H1 (cell line): Measurements from ENCODE around the gene PPP1R13B. TPM values are rescaled to one million over a fixed set of nuclear protein-coding genes. Genes with fewer than 3 reads are reported as not detected.

Source experiments
- CTCF ChIA-PET: fragments of 300-600 bp; sonication (Branson Sonifier 250); formaldehyde crosslinking; loops from one replicate; lab custom pipeline; 2021; ENCODE audit not compliant: partially characterized antibody; lab: Charles Lee
- POLR2A ChIA-PET: fragments of 300-600 bp; sonication (Branson Sonifier 250); formaldehyde crosslinking; loops from one replicate; lab custom pipeline; 2021; ENCODE audit warnings: inconsistent platforms; ENCODE audit not compliant: partially characterized antibody; lab: Charles Lee
- DNase-seq, 2 experiments: peaks; one replicate each; pipeline versions ENCODE4 v3.0.0 to v3.0.0-alpha.2; 2010 to 2022; ENCODE audit warnings: low spot score in 2 of 2, low read depth in 1 of 2, mixed read lengths in 1 of 2
- FAIRE-seq: peaks from 2 replicates; lab custom pipeline; 2011; peaks lifted over from hg19 to GRCh38; lab: Jason Lieb, UNC
- H2AFZ ChIP-seq: 2 replicates; pipeline ENCODE4 v1.8.1; 2012; ENCODE audit warnings: low read length, inconsistent platforms
- H2AK5ac ChIP-seq: 2 replicates; pipeline ENCODE4 v1.6.1; 2013; ENCODE audit warnings: low read depth, low read length
- H2BK120ac ChIP-seq: replicated peaks from 2 replicates; pipeline ENCODE3; 2013; ENCODE audit warnings: low read depth, low read length, inconsistent platforms
- H2BK12ac ChIP-seq: 2 replicates; pipeline ENCODE4 v1.6.1; 2013; ENCODE audit warnings: low read depth, low read length
- H2BK15ac ChIP-seq: 2 replicates; pipeline ENCODE4 v1.6.1; 2013; ENCODE audit warnings: low read length
- H2BK20ac ChIP-seq: 2 replicates; pipeline ENCODE4 v1.6.1; 2013; ENCODE audit warnings: low read length
- H2BK5ac ChIP-seq: 2 replicates; pipeline ENCODE4 v1.6.1; 2013; ENCODE audit warnings: low read depth, low read length
- H3K14ac ChIP-seq: 2 replicates; pipeline ENCODE4 v1.6.1; 2013; ENCODE audit warnings: inconsistent platforms; ENCODE audit not compliant: insufficient read length
- H3K18ac ChIP-seq: 2 replicates; pipeline ENCODE4 v1.6.1; 2013; ENCODE audit warnings: low read length; ENCODE audit errors: extremely low read depth
- H3K23ac ChIP-seq: 2 replicates; pipeline ENCODE4 v1.6.1; 2013; ENCODE audit warnings: inconsistent platforms; ENCODE audit not compliant: insufficient read length
- H3K23me2 ChIP-seq: 2 replicates; pipeline ENCODE4 v1.6.1; 2013; ENCODE audit warnings: low read depth, low read length
- H3K27ac ChIP-seq: 2 replicates; pipeline ENCODE4 v1.6.1; 2011; ENCODE audit warnings: low read depth, low read length, inconsistent platforms
- H3K27me3 ChIP-seq, 4 experiments: replicated peaks in 1 of 4; 1 replicate in 1 of 4; 2 replicates in 3 of 4; pipeline versions ENCODE4 v1.6.1 to v1.8.1; 2011 to 2013; ENCODE audit warnings: low read length in 3 of 4, mild to moderate bottlenecking in 3 of 4, inconsistent platforms in 2 of 4, mixed read lengths in 2 of 4, moderate library complexity in 1 of 4; ENCODE audit not compliant: control insufficient read depth in 3 of 4, insufficient read depth in 3 of 4; ENCODE audit errors: extremely low read depth in 1 of 4
- H3K36me3 ChIP-seq, 4 experiments: 2 replicates each; pipeline versions ENCODE4 v1.6.1 to v1.8.1; 2011 to 2013; ENCODE audit warnings: mild to moderate bottlenecking in 4 of 4, low read length in 3 of 4, moderate library complexity in 2 of 4, control low read depth in 1 of 4, inconsistent platforms in 1 of 4; ENCODE audit not compliant: insufficient read depth in 4 of 4, control insufficient read depth in 2 of 4
- H3K4ac ChIP-seq: replicated peaks from 2 replicates; pipeline ENCODE3; 2013; ENCODE audit warnings: low read length, low read depth, mixed read lengths, inconsistent platforms; ENCODE audit not compliant: insufficient read length
- H3K4me1 ChIP-seq, 4 experiments: replicated peaks in 1 of 4; 1 replicate in 1 of 4; 2 replicates in 3 of 4; pipeline versions ENCODE4 v1.6.1 to v1.8.1; 2011 to 2013; ENCODE audit warnings: low read length in 3 of 4, inconsistent platforms in 2 of 4, mixed read lengths in 1 of 4; ENCODE audit not compliant: insufficient read depth in 4 of 4, control insufficient read depth in 3 of 4
- H3K4me2 ChIP-seq, 2 experiments: 2 replicates each; pipeline versions ENCODE4 v1.6.1 to v1.8.1; 2011 to 2013; ENCODE audit warnings: low read depth in 2 of 2, low read length in 2 of 2, control low read depth in 1 of 2, inconsistent platforms in 1 of 2, mild to moderate bottlenecking in 1 of 2; ENCODE audit not compliant: insufficient read depth in 1 of 2
- H3K4me3 ChIP-seq, 4 experiments: fragments of 200-600, 300-600 bp in 1 of 4; sonication (generic), shearing (Covaris generic), sonication (Bioruptor Twin) in 1 of 4; 2 replicates each; pipeline versions ENCODE4 v1.5.1 to v1.8.1; 2011 to 2016; ENCODE audit warnings: low read length in 4 of 4, low read depth in 3 of 4, control low read depth in 2 of 4, inconsistent platforms in 2 of 4, mild to moderate bottlenecking in 2 of 4, mixed read lengths in 1 of 4, moderate library complexity in 1 of 4; ENCODE audit not compliant: insufficient read depth in 2 of 4; ENCODE audit errors: extremely low read depth in 1 of 4
- H3K56ac ChIP-seq: replicated peaks from 2 replicates; pipeline ENCODE3; 2013; ENCODE audit warnings: low read depth, mild to moderate bottlenecking, mixed read lengths, low read length, inconsistent platforms; ENCODE audit not compliant: insufficient read length
- H3K79me1 ChIP-seq: 2 replicates; pipeline ENCODE4 v1.6.1; 2013; ENCODE audit warnings: low read depth, low read length, control low read depth
- H3K79me2 ChIP-seq, 2 experiments: 2 replicates each; pipeline versions ENCODE4 v1.6.1 to v1.8.1; 2012 to 2013; ENCODE audit warnings: low read length in 2 of 2, mild to moderate bottlenecking in 2 of 2, inconsistent platforms in 1 of 2; ENCODE audit not compliant: insufficient read depth in 2 of 2, control insufficient read depth in 1 of 2
- H3K9ac ChIP-seq, 4 experiments: replicated peaks in 1 of 4; 1 replicate in 1 of 4; 2 replicates in 3 of 4; pipeline versions ENCODE4 v1.6.1 to v1.8.1; 2011 to 2013; ENCODE audit warnings: low read depth in 3 of 4, low read length in 3 of 4, control low read depth in 2 of 4, mild to moderate bottlenecking in 2 of 4, moderate library complexity in 2 of 4, inconsistent platforms in 1 of 4; ENCODE audit errors: extremely low read depth in 1 of 4
- H3K9me3 ChIP-seq, 2 experiments: 2 replicates each; pipeline versions ENCODE4 v1.6.1 to v1.8.1; 2012 to 2013; ENCODE audit warnings: mild to moderate bottlenecking in 2 of 2, moderate library complexity in 2 of 2, control low read depth in 1 of 2, inconsistent platforms in 1 of 2, low read depth in 1 of 2, low read length in 1 of 2, mixed read lengths in 1 of 2; ENCODE audit not compliant: insufficient read depth in 2 of 2
- H4K20me1 ChIP-seq, 2 experiments: replicated peaks in 1 of 2; 2 replicates each; pipeline versions ENCODE3 to v1.8.1; 2011 to 2013; ENCODE audit warnings: inconsistent platforms in 2 of 2, low read length in 2 of 2, mild to moderate bottlenecking in 1 of 2; ENCODE audit not compliant: insufficient read depth in 2 of 2, control insufficient read depth in 1 of 2
- H4K5ac ChIP-seq: 2 replicates; pipeline ENCODE4 v1.6.1; 2013; ENCODE audit warnings: low read length, low read depth, mixed read lengths, inconsistent platforms; ENCODE audit not compliant: insufficient read length
- H4K8ac ChIP-seq: 2 replicates; pipeline ENCODE4 v1.8.0; 2013; ENCODE audit warnings: mild to moderate bottlenecking, moderate library complexity, low read length, inconsistent platforms; ENCODE audit not compliant: insufficient read depth; ENCODE audit errors: extremely low read depth
- H4K91ac ChIP-seq: replicated peaks from 2 replicates; pipeline ENCODE3; 2013; ENCODE audit warnings: low read length, mixed read lengths, inconsistent platforms; ENCODE audit not compliant: insufficient read length
- CREB1 ChIP-seq: IDR thresholded peaks from 2 replicates; pipeline ENCODE4 v1.6.1; 2012; ENCODE audit warnings: inconsistent platforms
- EP300 ChIP-seq, 2 experiments: IDR thresholded peaks; 1 replicate in 1 of 2; 2 replicates in 1 of 2; pipeline ENCODE4 v1.6.1; 2011 to 2012; ENCODE audit warnings: low read depth in 2 of 2, low read length in 2 of 2, mild to moderate bottlenecking in 2 of 2, borderline replicate concordance in 1 of 2, inconsistent platforms in 1 of 2, moderate library complexity in 1 of 2
- JUND ChIP-seq: IDR thresholded peaks from 2 replicates; pipeline ENCODE4 v1.6.1; 2011; ENCODE audit warnings: mild to moderate bottlenecking, improper control_type of control experiment, low read length
- POLR2A ChIP-seq, 2 experiments: IDR thresholded peaks; 1 replicate in 1 of 2; 2 replicates in 1 of 2; pipeline ENCODE4 v1.6.1; 2011; ENCODE audit warnings: low read depth in 2 of 2, low read length in 2 of 2, mild to moderate bottlenecking in 2 of 2; ENCODE audit errors: control extremely low read depth in 1 of 2
- SP4 ChIP-seq: IDR thresholded peaks from 2 replicates; pipeline ENCODE4 v1.6.1; 2012; ENCODE audit warnings: low read length, inconsistent platforms
- TAF7 ChIP-seq: optimal IDR thresholded peaks from 2 replicates; pipeline ENCODE3; 2011; ENCODE audit warnings: low read depth, mild to moderate bottlenecking, inconsistent platforms, low read length, moderate library complexity, borderline replicate concordance
- TCF12 ChIP-seq: IDR thresholded peaks from 2 replicates; pipeline ENCODE4 v1.6.1; 2011; ENCODE audit warnings: low read depth, mild to moderate bottlenecking, low read length
- WGBS, 2 experiments: shearing (Covaris generic) in 1 of 2; methylation state at CpG; one replicate each; pipeline versions ENCODE4 v1.1.6 to v1.1.7; 2013 to 2015; ENCODE audit warnings: low lambda C conversion rate in 2 of 2, mixed read lengths in 2 of 2, inconsistent platforms in 1 of 2, low coverage in 1 of 2, missing lambda C conversion rate in 1 of 2; ENCODE audit not compliant: insufficient replicate concordance in 2 of 2, insufficient coverage in 1 of 2, insufficient read length in 1 of 2; ENCODE audit errors: extremely low coverage in 1 of 2, missing lambda C conversion rate in 1 of 2; 5-methylcytosine and 5-hydroxymethylcytosine counted together
- polyA plus RNA-seq, 7 experiments: library from polyadenylated mRNA; depleted of rRNA in 3 of 7; stranded (reverse) in 5 of 7; unstranded in 2 of 7; fragments of >200 nt in 5 of 7; fragments of 200-250 nt in 2 of 7; gene quantifications; 1 replicate in 5 of 7; 2 replicates in 1 of 7; 4 replicates in 1 of 7; pipeline versions ENCODE4 v1.2.1 to v1.2.3, GENCODE V29; 2011 to 2013; ENCODE audit warnings: missing spikeins in 2 of 7, mixed read lengths in 2 of 7
- total RNA-seq: library from RNA; stranded (reverse); fragmentation: NEBNext Ultra II Directional; extraction: Animal tissue kit (Norgen Biotek cat#: 25700); gene quantifications from 2 replicates; pipeline ENCODE4 v1.2.1, GENCODE V29; 2021
- TF ChIP-seq, protein P1 (sequence below): IDR thresholded peaks from 2 replicates; pipeline ENCODE4 v1.6.1; 2012; ENCODE audit warnings: inconsistent platforms

PPP1R13B gene
- total and polyA plus RNA-seq, 2 of the 8 experiments (the other 6 are each of a cell fraction or from before 2014, with no cell fraction given), result 2.6 to 8.9 TPM

DNA sequence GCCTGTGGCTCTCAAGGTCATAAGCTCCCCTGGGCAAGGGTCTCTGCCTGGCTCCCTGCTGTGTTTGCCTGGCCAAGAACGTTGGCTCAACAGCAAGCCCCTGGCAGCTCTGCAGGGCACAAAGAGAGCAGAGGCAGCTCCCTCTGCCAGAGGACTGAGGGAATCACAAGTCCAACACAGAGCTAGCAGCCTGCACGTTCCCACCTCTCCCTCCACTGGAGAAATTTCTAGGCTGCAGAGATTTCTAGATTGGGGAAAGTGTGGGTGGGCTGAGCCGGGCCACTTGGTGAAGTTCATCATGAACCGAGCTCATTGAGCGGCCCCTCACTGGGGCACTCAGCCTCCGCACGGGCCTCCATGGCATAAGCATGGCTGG is 111.9 kb downstream of the PPP1R13B start:
- no peak overlapping the region for H2AK5ac ChIP-seq
- H4K20me1 ChIP-seq, result peaks cover 5 to 11% of the 10 kb centered on the region in 2 experiments
- 79% methylated on average over 7 of the region's 7 CpGs; no CpG with 5 or more reads in 1 of the 2 experiments for WGBS, 2 experiments
- no peak overlapping the region for H2BK12ac ChIP-seq
- no peak overlapping the region for H2BK20ac ChIP-seq
- no peak overlapping the region for H3K23ac ChIP-seq
- no peak overlapping the region for H4K91ac ChIP-seq
- FAIRE-seq (no peak), DNase-seq (no peak)
- no peak overlapping the region for H3K14ac ChIP-seq
- H3K36me3 ChIP-seq, result peaks cover 0 to 6% (median 2%) of the 10 kb centered on the region in 4 experiments; a peak in 4 of 8 replicates
- H3K27ac ChIP-seq, result no peak overlapping the region
- no peak for TF ChIP-seq CREB1
- no peak for TF ChIP-seq TCF12
- TF ChIP-seq POLR2A (IDR thresholded peaks at IDR 0.05; ENCODE audit: control extremely low read depth in 1 of 2, low read depth in 2 of 2, low read length in 2 of 2), result no peak
- TF ChIP-seq EP300 (IDR thresholded peaks at IDR 0.05; ENCODE audit: borderline replicate concordance in 1 of 2, low read depth in 2 of 2, low read length in 2 of 2), result no peak
- TF ChIP-seq, protein P1, sequence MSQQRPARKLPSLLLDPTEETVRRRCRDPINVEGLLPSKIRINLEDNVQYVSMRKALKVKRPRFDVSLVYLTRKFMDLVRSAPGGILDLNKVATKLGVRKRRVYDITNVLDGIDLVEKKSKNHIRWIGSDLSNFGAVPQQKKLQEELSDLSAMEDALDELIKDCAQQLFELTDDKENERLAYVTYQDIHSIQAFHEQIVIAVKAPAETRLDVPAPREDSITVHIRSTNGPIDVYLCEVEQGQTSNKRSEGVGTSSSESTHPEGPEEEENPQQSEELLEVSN, result no peak
- no peak for TF ChIP-seq JUND
- no peak for TF ChIP-seq SP4
- TF ChIP-seq TAF7, result no peak
- no peak overlapping the region for H2BK15ac ChIP-seq
- no peak overlapping the region for H3K18ac ChIP-seq
- no peaks in the 10 kb centered on the region for H3K27me3 ChIP-seq
- no peaks in the 10 kb centered on the region for H3K79me2 ChIP-seq
- no peak overlapping the region for H3K9ac ChIP-seq
- H3K4me2 ChIP-seq, result no peak overlapping the region
- no peaks in the 10 kb centered on the region for H3K79me1 ChIP-seq
- H2AFZ ChIP-seq, result no peak overlapping the region
- H3K9me3 ChIP-seq, result no peaks in the 10 kb centered on the region
- H4K8ac ChIP-seq, result peak overlapping the region; percentile 36; the same call in 1 of the 2 replicates
- no peak overlapping the region for H2BK5ac ChIP-seq
- no peak overlapping the region for H4K5ac ChIP-seq
- no peak overlapping the region for H3K4ac ChIP-seq
- no peak overlapping the region for H2BK120ac ChIP-seq
- no peak overlapping the region for H3K4me3 ChIP-seq
- ChIA-PET POLR2A (interaction anchor here (1.1 to 1.9 kb wide), 5 partner anchors 10 to 52 kb away, joined by 3 to 9 read pairs (median 5); partner anchors contain the start of genes XRCC3 and ZFYVE21), CTCF (interaction anchor here (0.5 to 2.5 kb wide), 13 partner anchors 9 to 1555 kb away, joined by 3 to 9 read pairs (median 4); no protein-coding TSS in a partner anchor)
- H3K56ac ChIP-seq, result no peak overlapping the region
- H3K23me2 ChIP-seq, result no peaks in the 10 kb centered on the region
- peaks cover 0 to 3% (median under 1%) of the 10 kb centered on the region in 4 experiments; a peak in 3 of 7 replicates for H3K4me1 ChIP-seq
